Cortex of kidney (tissue), 1 donor: ENCODE results near the gene SH3PXD2A.
"Not testable (repeated sequence)": the region's sequence is repeated elsewhere in the genome, so short reads cannot be mapped to it uniquely, and the experiment has no call there.

Experiments used
- DNase-seq: peaks from one replicate; lab custom pipeline; 2025; lab: John Stamatoyannopoulos, UW

Gene SH3PXD2A

DNA sequence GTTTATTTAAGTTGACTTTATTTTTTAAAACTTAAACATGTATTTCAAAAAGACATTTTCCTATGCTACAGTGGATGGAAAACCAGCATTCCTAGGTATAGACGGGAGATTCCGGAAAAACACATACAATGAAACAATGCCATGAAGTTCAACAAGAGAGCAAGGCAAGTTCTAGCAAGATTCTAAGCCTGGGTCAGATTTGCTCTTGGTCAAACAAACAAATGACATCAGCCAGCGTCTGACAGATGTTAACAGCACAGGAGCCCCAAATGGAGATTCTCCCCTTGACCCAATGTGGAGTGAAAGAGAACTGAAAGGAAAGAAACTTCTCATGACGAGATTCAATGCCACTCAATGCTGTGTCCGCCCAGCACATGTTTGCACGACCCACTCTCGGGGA lies 212.0 kb downstream of the SH3PXD2A start:
- DNase-seq: no peak

DNA sequence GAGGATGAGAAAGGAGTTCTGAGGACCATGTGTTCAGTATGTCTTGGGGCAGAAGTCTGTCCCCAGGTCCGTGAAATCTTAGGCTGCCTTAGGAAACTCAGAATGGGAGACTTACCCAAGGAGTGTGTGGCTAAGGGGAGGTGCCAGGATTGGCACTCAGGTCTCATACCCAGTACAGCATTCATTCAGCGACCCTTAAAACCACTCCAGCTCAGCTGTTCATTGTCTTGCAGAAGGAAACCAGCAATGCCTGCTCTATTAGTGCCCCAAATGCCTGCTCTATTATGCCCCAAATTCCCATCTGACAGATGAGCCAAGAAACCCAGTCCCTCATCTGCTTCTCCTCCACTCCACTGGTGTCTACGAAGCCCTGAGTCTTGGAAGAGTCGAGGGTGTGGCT lies 214.1 kb downstream of the SH3PXD2A start:
- no peak for DNase-seq

DNA sequence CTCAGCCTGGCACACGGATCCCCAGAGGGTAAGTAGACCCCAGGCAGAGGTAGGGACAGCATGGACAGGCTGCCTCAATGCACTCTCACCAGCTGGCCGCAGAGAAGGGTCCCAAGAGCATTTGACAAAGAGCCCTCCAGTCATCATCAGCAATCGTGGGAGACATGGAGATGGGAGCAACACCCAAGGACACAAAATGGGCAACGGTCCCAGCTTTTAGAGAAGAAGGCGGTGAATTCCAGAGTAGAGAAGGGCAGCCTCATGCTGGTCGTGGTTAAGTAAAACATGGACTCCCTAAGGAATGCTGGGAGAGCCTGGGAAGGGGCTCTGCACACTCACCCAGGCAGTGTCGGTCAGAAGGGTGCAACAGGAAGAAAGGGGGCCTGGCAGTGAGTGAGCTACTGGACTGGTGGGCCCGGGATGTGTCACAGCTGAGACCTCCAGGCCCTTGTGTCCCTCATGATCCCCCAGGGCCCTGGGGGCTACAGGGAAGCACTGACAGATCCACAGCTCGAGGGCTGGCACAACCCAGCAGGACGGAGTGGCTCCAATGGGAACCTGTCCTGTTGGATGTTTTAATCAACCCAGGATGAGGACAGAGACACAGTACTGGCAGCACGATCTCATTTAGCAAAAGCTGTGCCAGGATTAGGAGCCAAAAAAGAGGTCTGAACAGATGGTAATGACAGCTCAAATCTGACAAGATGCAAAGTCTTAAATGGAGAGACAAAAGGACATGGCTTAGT lies 214.8 kb downstream of the SH3PXD2A start:
- no peak for DNase-seq

DNA sequence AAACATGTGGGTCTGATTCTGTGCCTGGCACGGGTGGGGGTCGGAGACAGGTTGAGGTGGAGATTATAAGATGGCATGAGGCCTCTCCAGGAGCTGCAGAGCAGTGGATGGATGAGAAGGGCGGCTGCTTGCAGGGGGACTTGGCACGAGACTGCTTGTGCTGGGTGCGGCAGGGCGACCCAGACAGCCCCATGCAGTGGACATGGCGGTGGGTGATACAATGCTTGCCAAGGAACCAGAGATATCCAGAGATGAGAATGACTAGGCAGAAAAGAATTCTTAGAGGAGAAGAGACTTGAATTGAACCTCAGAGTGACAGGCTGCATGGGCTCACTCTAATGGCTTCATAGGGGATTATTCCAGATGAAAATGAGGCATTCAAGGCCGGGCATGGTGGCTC lies 216.4 kb downstream of the SH3PXD2A start:
- DNase-seq: no peak

DNA sequence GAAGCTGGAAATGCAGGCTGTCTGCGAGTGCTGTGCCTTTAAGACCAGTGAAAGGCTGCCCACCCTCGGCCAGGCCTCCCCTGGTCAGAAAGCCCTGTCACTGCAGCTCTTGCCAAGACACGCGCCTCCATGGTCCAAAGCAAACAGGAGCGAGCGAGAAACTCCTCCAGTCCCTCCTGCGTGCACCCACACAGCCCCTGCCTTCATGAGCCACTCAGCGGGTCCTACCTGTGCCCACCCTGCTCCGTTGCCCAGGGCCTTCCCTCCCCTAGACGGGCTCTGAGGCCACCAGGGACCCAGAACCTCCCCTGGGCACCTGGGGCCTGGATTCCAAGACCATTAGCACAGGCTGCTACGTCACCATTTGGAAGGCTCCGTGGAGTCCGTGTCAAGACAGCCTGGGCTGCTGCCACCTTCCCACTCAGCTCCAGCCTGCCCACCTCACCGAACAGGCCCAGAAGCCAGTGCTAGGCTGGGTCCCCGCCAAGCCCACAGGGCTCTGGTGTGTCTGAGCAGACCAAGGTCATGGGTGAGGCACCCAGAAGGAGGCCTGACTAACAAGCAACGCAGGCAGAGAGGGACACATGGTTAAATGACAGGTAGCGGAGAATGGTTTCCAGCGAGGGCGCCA lies 217.3 kb downstream of the SH3PXD2A start:
- DNase-seq: no peak

DNA sequence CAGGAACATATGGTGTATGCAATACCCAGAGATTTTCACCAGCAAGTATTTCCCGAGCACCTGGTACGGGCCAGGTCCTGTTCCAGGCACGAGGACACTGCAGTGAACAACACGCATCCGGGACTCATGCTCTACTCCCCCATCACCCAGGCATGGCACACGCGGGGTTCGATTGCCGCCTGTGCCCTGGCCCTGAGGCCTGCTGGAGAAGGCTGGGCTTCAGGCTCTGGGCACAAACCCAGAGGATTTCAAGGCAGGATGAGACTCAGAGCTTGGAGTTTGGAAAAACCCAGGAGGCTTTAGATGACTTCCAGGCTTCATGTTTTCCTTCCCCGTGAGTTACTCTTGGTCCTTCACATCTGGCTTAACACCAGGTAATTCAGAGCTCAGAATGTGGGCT lies 218.4 kb downstream of the SH3PXD2A start:
- no peak for DNase-seq

DNA sequence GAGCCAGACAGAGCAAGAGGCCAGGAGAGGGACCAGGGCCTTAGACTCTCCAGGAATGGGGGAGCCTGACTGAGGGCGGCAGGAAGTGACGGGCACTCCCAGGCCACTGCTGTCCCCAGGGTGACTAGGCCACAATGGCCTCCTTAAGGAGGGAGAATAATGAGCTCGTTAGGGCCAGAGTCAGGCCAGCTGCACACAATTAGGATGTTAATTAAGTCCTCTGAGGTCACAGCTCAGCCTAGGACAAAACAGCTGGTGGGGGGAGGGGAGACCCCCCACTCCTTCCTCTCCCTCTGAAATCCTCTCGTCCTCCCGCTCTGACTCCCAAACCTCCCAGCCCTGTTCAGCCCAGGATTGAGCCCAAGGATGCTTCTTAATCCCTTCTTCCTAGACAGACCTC lies 218.9 kb downstream of the SH3PXD2A start:
- DNase-seq: no peak

DNA sequence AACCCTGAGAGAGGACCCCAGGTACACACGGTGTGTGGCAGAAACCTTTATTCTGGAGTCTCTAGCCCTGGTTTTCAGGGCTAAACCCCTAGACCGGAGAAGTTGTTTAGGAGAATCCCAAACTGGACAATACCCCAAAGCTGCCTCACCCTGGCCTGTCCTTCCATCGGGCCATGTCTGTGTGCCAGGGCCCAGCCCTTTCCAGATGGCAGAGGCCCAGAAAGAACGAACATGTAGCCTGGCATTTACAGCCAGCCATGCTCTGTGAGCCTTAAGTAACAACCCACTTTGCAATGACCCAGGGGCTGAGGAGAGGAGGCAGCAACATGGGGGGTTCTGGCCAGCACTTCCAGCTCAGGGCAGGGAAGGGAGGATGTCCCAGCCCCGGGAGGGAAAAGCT lies 219.8 kb downstream of the SH3PXD2A start:
- no peak for DNase-seq

DNA sequence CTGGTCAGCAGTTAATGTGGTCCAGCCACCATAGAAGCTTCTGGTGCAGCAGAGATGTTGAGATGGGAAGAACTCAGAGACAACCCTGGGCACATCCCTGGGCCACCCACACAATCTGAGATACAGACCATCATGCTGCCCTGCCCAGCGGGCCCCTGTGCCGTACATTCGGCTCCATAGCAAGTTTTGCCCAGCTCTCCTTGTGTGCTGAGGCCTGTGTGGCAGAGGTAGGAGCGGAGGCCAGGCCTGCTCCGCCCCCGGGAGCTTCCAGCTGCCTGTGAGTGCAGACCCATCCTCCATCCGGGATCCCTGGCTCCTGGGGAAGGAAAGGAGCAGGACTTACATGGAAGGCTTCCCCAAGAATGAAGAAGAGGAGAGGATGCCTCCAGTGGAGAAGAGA lies 221.5 kb downstream of the SH3PXD2A start:
- no peak for DNase-seq

DNA sequence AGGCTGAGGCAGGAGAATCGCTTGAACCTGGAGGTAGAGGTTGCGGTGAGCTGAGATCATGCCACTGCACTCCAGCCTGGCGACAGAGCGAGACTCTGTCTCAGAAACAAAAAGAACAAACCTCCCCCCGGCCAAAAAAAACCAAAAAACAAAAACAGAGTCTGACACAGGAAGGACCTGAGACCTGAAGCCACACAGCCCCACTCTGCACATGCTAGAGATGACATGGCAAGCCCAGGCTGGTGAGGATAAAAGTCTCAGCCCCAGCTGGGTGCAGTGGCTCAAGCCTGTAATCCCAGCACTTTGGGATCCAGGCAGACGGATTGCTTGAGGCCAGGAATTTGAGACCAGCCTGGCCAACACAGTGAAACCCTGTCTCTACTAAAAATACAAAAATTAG lies 222.5 kb downstream of the SH3PXD2A start:
- DNase-seq: not testable (repeated sequence)

DNA sequence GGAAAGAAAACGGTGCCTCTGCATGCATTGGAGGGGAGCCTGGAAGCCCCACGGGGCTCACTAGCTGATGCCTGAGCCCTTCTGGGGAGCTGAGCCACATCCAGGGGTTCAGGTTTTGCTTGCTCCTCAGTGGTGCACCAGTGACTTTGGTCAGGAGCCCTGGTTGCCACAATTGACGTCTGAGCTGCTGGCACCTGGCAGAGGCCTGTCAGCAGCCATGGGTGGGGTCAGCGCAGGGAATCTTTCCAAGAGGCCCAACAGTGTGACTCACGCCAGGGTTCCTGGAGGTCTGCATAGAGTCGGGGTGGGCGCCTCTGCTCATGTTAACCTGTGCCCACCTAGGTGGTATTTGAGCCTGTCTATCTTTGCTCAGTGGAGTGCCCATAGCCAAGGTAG lies 223.1 kb downstream of the SH3PXD2A start:
- no peak for DNase-seq

DNA sequence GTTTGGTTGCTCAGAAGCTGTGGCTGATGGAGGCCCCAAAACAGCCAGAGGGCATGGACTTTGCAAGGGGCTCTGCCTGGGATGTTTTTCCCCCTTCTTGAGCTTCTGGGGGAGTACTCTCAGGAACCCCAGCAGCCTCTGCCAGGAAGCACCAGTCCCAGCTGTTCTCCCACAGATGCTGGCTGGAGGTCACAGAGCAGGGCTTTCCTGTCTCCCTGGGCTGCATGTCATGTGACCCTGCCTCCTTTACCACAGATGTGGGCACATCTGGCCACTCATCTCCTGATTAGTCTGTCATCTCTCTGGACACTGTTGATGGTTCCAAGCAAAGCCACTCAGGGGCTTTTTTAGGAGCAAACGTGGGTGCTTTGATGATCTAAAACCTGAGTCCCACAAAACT lies 225.2 kb downstream of the SH3PXD2A start:
- DNase-seq: no peak

DNA sequence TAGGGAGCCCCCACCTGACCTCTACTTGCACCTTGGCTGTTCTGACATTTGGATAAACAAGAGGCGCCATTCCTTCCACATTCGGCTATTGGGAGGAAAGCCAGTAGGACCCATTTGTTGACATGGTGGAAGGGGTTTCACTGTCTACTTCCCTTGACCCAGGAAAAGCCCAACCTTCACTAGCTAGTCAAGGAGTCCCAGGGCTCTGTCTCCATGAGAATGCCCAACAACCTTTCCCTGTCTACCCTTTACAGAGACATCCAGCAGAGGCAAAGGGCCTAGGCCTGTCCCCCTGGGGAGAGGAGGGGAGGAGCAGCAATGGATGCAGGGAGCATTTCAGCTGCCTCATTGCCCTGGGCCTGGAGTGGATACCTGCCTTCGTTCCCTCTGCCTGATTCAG lies 225.8 kb downstream of the SH3PXD2A start:
- DNase-seq: no peak

DNA sequence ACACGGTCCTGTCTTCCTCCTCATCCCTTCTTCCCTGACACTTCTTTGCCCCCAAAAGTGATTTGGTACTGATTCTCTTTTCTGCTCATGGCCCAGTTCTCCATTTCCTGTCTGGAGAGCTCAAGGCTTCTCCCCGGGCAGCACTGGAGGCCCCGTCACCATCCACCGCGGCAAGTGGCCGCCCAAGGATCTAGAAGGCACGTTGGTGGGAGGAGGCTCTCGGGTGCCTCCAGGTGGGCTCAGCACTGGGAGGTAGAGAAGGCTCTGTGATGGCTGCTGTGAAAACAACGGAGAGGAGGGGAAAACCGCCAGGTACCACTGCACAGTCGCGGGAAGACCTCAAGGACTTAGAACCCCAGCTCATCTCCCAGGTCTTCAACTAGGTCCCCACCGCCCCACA lies 227.5 kb downstream of the SH3PXD2A start:
- DNase-seq: no peak

DNA sequence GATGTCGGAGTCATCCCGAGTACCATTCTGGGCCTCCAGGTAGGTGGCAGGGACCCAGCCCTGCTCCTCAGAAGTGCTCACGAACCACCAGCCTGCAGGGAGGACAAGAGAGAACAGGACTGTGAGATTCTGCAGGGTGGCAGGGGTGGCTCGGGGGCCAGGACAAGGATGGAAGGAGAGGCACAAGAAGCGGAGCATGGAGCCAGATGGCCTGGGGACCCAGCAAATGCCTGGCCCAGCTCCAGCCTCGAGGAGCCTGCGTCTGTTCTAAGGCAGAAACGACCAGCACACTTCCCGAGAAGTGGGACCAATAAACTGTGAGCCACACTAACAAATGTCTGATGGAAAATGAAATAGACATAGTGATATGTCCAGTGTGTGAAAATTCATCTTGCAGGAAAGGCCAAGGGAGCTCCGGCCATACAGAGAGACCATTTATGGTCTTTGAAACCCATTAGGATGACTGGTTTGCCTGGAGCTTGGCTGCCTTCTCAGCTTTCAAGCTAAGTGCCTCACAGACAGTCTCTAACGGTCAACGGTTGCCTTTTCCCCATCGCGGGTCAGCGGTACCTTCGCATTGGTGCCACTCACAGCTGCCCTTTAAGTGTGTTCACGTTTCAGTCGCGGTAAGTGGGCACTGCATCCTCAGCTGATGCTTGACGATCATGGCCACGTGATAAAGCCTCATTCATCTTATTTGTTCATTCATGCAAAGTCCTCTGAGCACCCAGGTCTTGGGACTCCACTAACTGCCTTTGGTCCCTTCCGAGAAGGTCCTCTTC lies 228.1 kb downstream of the SH3PXD2A start:
- DNase-seq: no peak

DNA sequence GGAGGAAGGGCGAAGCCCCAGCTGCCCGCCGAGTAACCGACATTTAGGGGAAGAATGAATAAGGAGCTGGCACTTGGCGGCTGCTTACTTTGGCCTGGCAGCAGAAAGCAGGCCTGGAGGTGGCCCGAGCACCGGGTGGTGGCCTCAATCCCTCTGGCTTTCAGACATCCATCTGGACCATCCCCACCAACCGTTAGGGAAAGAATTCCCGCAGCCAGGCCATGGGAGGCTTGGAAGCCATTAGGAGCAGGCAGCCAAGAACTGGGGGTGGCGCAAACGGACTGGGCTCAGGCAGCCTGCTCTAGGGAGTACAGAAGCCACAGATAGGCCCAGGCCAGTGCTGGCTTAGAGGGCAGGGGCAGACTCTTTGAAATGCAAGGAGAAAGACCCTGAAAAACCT lies 229.2 kb downstream of the SH3PXD2A start:
- no peak for DNase-seq

DNA sequence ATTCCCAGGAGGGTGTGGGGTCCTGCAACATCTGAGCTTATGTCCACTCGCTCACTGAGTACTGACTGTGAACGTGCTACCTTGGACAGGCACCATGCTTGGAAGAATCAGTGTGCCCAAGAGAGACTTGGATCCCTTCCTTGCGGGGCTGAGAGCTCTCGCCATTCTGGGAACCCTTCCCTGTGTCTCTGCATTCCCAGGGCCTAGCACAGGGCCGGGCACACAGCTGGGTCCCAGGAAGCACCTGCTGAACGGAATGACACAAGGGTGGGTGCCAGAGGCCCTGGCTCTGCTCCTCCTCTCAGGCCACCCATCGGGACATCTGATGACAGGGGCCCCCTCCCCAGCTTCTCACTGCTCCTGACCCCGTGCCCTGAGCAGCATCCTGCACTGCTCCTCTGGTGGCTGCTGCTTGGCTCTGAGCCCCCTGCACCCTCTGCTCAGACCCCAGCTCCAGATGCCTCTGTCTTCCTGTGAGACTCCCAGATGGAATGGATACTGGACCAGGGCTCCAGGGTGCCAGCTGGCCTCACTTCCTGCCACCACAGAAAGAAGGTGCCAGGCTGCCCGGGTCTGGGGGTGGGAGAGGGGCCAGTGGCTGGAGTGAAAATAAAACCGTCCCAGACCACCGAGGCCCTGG lies 232.3 kb downstream of the SH3PXD2A start:
- DNase-seq: no peak

DNA sequence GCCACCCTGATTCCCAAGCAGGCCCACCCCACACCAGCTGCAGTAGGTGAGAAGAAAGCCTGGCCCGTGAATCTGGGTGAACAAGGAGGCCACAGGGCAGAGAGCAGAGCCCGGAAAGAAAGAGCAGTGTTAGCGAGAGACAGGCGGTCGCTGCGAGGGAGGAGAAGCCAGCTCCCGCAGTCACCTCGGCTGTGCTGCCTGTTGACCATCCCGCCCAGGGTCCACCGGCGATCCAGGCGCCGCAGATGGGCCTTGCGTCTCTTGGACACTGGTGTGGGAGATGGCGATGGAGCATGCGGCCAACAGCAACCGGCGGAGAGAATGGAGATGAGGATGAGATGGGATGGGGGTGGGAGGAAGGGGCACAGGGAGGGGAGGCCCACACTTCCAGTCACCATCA lies 233.1 kb downstream of the SH3PXD2A start:
- DNase-seq: no peak

DNA sequence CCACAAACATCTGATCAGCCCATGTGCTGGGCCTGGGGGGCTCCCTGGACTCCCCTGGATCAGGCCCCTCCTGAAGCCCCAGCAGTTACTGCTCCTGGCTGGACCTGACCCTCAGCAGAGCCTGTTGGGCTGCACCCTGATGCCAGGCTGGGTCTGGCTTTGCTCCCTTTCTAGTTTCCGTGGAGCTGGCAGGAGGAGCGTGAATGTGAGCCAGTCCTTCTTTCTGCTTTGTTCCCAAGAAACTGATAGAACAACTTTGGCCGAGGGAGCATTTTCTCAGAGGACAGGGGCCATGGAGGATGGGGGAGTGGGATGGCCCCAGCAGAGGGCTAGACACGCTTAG lies 233.6 kb downstream of the SH3PXD2A start:
- no peak for DNase-seq

DNA sequence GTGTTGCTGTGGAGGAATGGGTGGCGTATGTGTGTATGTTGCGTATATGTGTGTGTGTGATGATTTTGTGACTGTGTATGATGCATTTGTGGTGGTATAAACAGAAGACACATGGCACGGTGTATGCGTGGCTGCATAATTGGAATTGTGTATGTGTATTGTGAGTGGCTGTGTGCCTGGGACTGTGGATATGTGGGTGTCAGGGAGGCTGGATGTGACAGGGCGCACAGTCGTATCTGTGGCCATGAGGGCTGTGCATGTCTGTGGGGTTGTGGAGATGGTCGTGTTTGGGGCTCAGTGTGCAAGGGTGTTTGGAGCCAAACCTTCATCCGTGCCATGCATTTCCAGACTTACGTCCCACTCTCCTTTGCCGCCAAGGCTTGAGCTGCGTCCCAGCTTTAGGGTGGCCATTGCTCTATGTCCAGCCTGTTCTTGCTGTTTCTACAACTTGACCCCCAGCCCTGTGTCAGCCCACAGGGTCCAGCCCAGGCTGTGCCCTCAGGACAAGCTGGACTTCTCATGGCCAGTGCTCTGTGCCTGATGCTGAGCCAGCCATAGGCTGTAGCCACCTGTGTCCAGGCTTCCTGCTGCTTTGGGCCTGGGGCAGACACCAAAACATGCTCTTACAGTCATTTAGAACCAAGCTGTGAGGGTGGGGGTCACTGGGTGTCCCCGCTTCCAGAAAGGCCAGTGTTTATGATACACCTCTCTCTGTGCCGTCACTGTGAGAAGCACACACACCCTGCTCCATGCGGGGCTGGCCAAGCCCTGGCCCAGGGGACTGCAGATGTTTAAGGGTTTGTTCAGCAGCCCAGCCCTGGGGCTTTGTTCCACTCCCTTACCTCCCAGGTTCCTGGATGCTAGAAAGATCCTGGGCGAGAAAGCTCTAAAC lies 234.2 kb downstream of the SH3PXD2A start:
- DNase-seq: no peak

DNA sequence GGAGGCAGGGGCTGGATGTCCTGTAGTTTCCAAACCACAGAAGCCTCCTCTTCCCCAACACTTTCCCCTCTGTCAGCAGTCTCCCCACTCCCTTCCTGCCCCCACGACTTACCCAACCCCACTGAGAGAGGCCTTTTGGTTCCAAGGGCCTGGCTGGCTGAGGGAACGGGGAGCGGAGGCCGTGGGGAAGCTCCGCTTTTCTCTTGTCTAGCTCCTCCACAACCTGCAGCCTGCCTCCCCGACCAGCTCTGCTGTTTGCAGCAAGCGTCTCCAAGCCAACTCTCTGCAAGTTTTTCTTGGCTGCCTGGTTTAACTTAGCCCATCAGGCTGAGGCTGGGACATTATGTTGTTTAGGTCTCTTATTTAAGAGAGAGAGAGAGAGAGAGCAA lies 235.0 kb downstream of the SH3PXD2A start:
- DNase-seq: no peak
